Measurements from ENCODE around the gene TMEM183A.
"Not testable (repeated sequence)": the region's sequence is repeated elsewhere in the genome, so short reads cannot be mapped to it uniquely, and the experiment has no call there.

TMEM183A gene

GRCh38 chr1:202987922-202988583, 19.1 kb upstream of the TMEM183A start:
- DNase-seq: no peak

GRCh38 chr1:202989879-202990278, 17.3 kb upstream of the TMEM183A start:
- no peak for DNase-seq

GRCh38 chr1:202991112-202991511, 16.1 kb upstream of the TMEM183A start:
- no peak for DNase-seq

- DNase-seq: no peak
Observed at GRCh38 chr1:202994756-202995155, 12.4 kb upstream of the TMEM183A start.

GRCh38 chr1:202998836-202999750, 8.1 kb upstream of the TMEM183A start:
- DNase-seq: peak; percentile 42

- DNase-seq: no peak
Observed at GRCh38 chr1:203000217-203000944, 6.8 kb upstream of the TMEM183A start.

- DNase-seq: no peak
Observed at GRCh38 chr1:203001986-203002385, 5.2 kb upstream of the TMEM183A start.

GRCh38 chr1:203002951-203003350, 4.2 kb upstream of the TMEM183A start:
- no peak for DNase-seq

- DNase-seq: not testable (repeated sequence)
Observed at GRCh38 chr1:203005395-203006142, 1.6 kb upstream of the TMEM183A start.

- no peak for DNase-seq
Observed at GRCh38 chr1:203009185-203009584, 2.0 kb downstream of the TMEM183A start.

- DNase-seq: no peak
Observed at GRCh38 chr1:203011582-203011981, 4.4 kb downstream of the TMEM183A start.

- no peak for DNase-seq
Observed at GRCh38 chr1:203017061-203017460, 9.9 kb downstream of the TMEM183A start.

GRCh38 chr1:203017692-203018091, 10.5 kb downstream of the TMEM183A start:
- DNase-seq: no peak

GRCh38 chr1:203022855-203023254, 15.7 kb downstream of the TMEM183A start:
- DNase-seq: not testable (repeated sequence)

- no peak for DNase-seq
Observed at GRCh38 chr1:203025686-203026030, 18.5 kb downstream of the TMEM183A start.

GRCh38 chr1:203026031-203026665, 19.0 kb downstream of the TMEM183A start, which contains the start of gene PPFIA4:
Gene PPFIA4 (plus strand): TSS chr1:203026491. CDS start chr1:203039009, 12,518 bp downstream.
- peak; percentile 96 for DNase-seq

- DNase-seq: no peak
Observed at GRCh38 chr1:203026666-203027663, 19.8 kb downstream of the TMEM183A start.

GRCh38 chr1:203028067-203028783, 21.1 kb downstream of the TMEM183A start:
- no peak for DNase-seq

- no peak for DNase-seq
Observed at GRCh38 chr1:203028784-203029553, 21.8 kb downstream of the TMEM183A start.
